Kasumi-1 (cell line): ENCODE results near the gene RBKS.

Experiments
- DNase-seq, 2 experiments: peaks; one replicate each; lab custom pipeline; 2025; lab: John Stamatoyannopoulos, UW

Gene RBKS

GRCh38 chr2:27890146-27890923 is at the start of gene RBKS, which contains the start of gene BABAM2:
RBKS (minus strand) TSS chr2:27890387; CDS start chr2:27890345, 42 bp downstream.
BABAM2 (plus strand) TSS chr2:27890729; CDS start chr2:27894557, 3,828 bp downstream.
- peak; percentile 78 to 84 for DNase-seq

GRCh38 chr2:27935026-27935425 is 44.8 kb upstream of the RBKS start:
- no peak for DNase-seq

- DNase-seq = no peak
Measured at GRCh38 chr2:27932396-27932795, 42.2 kb upstream of the RBKS start.

GRCh38 chr2:27931361-27931950 is 41.3 kb upstream of the RBKS start:
- DNase-seq = no peak

GRCh38 chr2:27929916-27930486 is 39.8 kb upstream of the RBKS start:
- DNase-seq = no peak

- no peak for DNase-seq
Measured at GRCh38 chr2:27925766-27926472, 35.7 kb upstream of the RBKS start.

- no peak for DNase-seq
Measured at GRCh38 chr2:27922842-27923241, 32.7 kb upstream of the RBKS start.

- no peak for DNase-seq
Measured at GRCh38 chr2:27921880-27922547, 31.8 kb upstream of the RBKS start.

GRCh38 chr2:27921424-27921823 is 31.2 kb upstream of the RBKS start:
- DNase-seq = no peak

GRCh38 chr2:27920148-27920885 is 30.1 kb upstream of the RBKS start:
- peak; percentile 57 to 72 for DNase-seq

- no peak for DNase-seq
Measured at GRCh38 chr2:27916293-27916995, 26.3 kb upstream of the RBKS start.

- no peak for DNase-seq
Measured at GRCh38 chr2:27915874-27916273, 25.7 kb upstream of the RBKS start.

- DNase-seq = no peak
Measured at GRCh38 chr2:27915191-27915590, 25.0 kb upstream of the RBKS start.

GRCh38 chr2:27914805-27915175 is 24.6 kb upstream of the RBKS start:
- no peak for DNase-seq

- DNase-seq = no peak
Measured at GRCh38 chr2:27914041-27914804, 24.0 kb upstream of the RBKS start.

GRCh38 chr2:27912512-27912911 is 22.3 kb upstream of the RBKS start:
- DNase-seq = no peak

- DNase-seq = no peak
Measured at GRCh38 chr2:27911458-27912210, 21.4 kb upstream of the RBKS start.

GRCh38 chr2:27909901-27910300 is 19.7 kb upstream of the RBKS start:
- no peak for DNase-seq

- DNase-seq = no peak
Measured at GRCh38 chr2:27907547-27907946, 17.4 kb upstream of the RBKS start.
